ENCODE measurements around the gene CYTH3.
"Not testable (repeated sequence)": the region's sequence is repeated elsewhere in the genome, so short reads cannot be mapped to it uniquely, and the experiment has no call there.

Gene CYTH3

DNA sequence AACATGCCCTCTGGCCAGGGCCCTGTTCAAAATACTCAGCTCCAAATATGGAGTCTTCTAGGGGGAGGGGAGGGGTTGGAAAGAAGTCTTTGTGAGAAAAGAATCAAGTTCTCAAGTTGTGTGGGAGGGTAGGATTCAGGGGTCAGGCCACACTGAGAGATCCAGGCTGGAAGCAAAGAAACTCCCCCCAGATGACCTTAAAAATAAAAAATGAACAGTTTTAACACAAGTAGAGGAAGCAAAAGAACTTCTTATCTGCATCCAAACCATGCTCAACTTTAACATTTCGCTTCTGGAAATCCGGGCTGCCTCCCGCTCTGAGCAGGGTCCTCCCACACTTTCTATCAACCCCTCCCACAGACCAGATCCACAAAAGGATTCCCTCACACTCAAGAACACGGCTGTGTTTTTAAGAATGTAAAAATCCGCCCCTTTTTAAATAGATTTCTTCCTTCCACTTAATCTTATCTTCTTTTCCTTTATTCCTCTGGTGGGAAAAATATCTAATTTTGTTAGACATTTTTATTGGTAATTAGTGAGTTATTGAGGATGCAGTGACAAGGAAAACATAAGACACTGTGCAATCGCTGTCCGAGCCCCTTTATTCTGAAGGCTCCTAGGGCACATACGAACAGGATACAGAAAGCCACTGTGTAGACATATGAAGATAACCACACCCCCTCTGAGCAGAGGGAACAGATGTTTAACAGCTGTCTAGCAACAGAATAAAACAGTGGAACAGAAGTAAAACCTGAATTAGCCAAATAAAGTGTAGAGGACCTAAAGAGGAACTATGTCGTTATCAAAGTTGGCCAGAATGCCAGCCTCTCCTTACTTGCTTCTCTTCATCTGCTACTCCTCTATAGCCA lies 43.8 kb downstream of the CYTH3 start:
- DNase-seq = no peak

GRCh38 chr7:6227294-6227846 lies 45.1 kb downstream of the CYTH3 start:
- no peak for DNase-seq

GRCh38 chr7:6226194-6226799 lies 46.1 kb downstream of the CYTH3 start:
- DNase-seq = no peak

DNA sequence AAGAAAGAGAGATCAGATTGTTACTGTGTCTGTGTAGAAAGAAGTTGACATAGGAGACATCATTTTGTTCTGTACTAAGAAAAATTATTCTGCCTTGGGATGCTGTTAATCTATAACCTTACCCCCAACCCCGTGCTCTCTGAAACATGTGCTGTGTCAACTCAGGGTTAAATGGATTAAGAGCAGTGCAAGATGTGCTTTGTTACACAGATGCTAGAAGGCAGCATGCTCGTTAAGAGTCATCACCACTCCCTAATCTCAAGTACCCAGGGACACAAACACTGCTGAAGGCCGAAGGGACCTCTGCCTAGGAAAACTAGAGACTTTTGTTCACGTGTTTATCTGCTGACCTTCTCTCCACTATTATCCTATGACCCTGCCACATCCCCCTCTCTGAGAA lies 49.0 kb downstream of the CYTH3 start:
- not testable (repeated sequence) for DNase-seq

DNA sequence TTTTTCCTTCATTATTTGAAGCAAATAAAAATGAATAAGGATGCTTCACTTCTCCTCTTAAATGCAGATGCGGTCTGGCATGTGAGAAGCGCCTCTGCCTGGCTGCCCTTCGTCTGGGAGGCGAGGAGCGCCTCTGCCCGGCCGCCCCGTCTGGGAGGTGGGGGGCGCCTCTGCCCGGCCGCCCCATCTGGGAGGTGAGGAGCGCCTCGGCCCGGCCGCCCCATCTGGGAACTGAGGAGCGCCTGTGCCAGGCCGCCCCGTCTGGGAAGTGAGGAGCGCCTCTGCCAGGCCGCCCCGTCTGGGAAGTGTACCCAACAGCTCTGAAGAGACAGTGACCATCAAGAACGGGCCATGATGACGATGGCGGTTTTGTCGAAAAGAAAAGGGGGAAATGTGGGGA lies 49.4 kb downstream of the CYTH3 start:
- DNase-seq = not testable (repeated sequence)

DNA sequence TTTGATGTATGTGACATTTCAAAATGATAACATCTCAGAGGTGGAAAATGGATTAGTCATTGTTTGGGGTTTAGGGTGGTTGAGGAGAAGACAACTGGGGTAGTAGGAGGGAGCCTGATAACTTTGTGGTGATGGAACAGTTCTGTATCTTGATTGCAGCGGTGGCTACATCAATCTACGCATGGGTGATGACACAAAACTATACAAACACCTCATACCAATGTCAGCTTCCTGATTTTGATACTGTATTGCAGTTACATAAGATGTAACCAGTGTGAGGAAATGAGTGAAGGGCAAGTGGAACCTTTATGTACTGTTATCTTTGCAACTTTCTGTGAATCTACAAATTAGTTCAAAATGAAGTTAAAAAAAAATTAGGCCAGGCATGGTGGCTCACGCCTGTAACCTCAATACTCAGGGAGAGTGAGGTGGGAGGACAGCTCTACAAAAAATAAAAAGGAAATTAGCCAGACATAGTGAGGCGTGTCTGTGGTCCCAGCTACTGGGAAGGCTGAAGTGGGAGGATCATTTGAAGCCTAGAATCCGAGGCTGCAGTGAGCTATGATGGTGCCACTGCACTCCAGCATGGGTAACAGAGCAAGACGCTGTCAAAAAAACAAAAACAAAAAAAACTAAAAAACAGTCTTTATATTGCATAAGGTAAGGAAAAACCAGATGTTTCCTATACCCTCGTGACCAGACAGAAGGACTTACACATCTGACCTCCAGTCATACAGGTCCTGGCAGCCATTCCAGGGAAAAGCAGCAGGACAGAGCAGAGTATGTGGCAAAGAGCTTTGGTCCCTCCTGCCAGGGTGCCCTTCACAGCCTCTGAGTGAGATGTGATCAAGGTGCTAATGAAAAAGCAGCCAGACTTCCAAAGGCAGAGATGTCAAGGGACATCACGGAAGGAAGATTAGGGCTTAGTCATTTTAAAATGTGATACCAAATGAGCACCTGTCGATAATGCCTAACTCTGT lies 50.8 kb downstream of the CYTH3 start:
- no peak for DNase-seq

- no peak for DNase-seq
Measured at GRCh38 chr7:6218329-6218728, 54.1 kb downstream of the CYTH3 start.

DNA sequence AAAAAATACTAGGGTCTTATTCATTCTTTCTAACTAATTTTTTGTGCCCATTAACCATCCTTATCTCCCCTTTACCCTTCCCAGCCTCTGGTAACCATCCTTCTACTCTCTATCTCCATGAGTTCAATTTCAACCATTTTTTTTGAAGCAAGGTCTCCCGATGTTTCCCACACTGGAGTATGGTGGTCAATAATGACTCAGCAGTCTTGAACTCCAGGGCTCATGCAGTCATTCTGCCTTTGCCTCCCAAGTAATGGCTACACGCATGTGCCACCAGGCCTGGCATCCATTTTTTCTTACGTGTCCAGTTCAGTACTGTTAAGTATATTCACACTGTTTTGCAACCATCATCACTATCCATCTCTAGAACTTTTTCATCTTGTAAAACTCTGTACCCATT lies 60.4 kb downstream of the CYTH3 start:
- DNase-seq = no peak

GRCh38 chr7:6210621-6211372 lies 61.6 kb downstream of the CYTH3 start:
- no peak for DNase-seq

- no peak for DNase-seq
Measured at GRCh38 chr7:6209340-6209739, 63.1 kb downstream of the CYTH3 start.

GRCh38 chr7:6208573-6209328 lies 63.7 kb downstream of the CYTH3 start:
- DNase-seq = no peak

DNA sequence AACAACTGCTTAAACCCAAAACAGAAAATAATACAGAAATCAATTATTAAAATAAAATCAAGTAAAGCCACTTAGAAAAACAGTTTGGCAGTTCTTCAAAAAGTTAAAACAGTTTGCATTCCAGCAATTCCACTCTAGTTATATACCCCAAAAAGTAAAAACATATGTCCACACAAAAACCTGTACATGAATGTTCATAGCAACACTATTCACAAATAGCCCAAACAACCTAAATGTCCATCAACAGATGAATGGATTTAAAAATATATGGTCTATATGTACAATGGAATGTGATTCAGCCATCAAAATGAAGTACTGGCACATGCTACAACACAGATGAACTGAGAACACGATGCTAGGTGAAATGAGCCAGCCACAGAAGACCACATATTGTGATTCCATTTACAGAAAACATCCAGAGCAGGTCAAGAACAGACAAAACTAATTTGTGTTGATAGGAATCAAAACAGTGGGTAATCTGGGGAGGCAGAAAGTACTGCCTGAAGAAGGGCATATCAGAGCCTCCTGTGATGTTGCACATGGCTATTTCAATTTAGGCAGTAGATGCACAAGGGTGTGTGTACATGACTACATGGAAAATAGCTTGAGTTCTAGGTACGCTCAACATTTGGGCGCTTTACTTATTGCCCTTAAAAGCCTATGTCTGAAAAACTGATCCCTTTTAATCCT lies 66.3 kb downstream of the CYTH3 start:
- no peak for DNase-seq

DNA sequence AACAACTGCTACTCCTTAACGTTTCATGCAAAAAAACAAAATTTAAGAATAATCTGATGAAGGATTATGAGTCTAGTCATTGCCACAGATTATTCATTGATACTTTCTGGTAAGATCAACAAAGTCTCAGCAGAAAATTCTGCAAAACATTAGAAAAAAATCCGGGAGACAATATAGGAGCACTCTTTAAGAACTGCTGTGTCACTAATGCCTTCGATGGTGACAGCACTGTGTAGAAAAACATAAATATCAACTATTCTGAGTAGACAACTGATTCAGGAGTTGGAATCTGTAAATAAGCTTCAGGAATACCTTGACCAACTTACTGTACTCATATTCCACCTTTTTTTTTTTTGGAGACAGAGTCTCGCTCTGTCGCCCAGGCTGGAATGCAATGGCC lies 69.0 kb downstream of the CYTH3 start:
- DNase-seq = no peak

- DNase-seq = no peak
Measured at GRCh38 chr7:6202117-6202516, 70.3 kb downstream of the CYTH3 start.

DNA sequence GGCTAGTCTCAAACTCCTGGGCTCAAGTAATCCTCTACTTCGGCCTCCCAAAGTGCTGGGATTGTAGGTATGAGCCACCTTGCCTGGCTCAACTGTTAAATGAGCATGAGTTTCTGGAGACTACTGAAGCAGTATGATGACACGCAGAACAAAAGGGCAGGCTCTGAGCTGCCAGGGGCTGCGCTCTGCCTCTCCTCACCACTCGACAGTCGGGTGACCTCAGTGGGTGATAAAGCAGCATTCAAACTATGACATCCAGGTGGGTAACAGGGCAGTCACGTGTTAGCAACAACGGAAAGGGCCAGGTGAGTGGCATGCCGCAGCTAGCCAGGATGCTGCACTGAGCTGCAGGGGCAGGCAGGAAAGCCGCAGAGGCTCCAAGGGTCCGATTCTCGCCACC lies 71.5 kb downstream of the CYTH3 start:
- DNase-seq = no peak

GRCh38 chr7:6198689-6199595 lies 73.5 kb downstream of the CYTH3 start:
- DNase-seq = no peak

DNA sequence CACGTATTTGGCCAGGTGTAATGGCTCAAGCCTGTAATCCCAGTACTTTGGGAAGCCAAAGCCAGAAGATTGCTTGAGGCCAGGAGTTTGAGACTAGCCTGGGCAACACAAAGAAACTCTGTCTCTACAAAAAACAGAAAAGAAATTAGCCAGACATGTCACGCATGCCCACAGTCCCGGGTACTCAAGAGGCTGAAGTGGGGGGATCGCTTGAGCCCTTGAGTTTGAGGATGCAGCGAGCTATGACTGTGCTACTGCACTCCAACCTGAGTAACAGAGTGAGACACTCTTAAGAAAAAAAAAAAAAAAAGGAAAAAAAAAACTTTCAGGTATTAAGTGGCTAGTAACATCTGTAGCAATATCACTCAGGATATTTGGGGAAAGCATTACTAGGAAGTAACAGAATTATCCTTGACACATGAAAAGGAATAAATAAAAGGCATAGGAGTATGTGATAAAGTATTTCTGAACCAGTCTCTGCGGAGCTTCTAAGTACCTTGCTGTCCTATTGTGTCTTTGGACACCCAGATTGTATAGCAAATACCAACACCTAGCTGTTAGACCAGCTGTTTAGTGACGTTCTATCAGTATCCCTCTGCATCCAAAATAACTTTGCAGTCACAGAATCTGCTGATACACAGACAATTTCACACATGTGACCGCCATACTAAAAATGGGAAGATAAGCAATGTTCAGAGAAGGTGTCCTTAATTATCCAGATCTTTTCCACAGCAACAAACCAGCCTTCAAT lies 74.4 kb downstream of the CYTH3 start:
- no peak for DNase-seq

DNA sequence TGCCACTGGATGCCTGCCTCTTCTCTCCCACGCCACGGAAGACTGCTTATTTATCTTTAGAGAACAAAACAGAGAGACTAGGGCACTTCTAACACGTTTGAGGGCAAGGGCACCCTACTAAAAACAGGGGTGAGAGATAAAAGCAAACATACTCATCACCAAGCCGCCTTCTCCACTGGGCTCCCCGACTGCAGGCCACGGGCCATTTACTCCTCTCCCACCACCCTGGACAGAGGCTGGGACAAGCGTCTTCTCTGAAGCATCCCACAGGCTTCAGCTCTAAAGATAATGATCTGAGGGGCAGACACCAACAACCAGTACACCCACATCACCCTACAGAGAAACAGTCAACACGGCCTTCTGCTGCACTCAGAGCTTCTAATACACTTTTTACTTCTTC lies 78.7 kb downstream of the CYTH3 start:
- DNase-seq = no peak

GRCh38 chr7:6190563-6190962 lies 81.9 kb downstream of the CYTH3 start:
- not testable (repeated sequence) for DNase-seq

All from activated naive CD4-positive, alpha-beta T cell (primary cell).